ENCODE data around the gene HOXB2.
A peak's percentile ranks its signal among the peaks of the same experiment; 100 is the strongest.

The HOXB2 gene

DNA sequence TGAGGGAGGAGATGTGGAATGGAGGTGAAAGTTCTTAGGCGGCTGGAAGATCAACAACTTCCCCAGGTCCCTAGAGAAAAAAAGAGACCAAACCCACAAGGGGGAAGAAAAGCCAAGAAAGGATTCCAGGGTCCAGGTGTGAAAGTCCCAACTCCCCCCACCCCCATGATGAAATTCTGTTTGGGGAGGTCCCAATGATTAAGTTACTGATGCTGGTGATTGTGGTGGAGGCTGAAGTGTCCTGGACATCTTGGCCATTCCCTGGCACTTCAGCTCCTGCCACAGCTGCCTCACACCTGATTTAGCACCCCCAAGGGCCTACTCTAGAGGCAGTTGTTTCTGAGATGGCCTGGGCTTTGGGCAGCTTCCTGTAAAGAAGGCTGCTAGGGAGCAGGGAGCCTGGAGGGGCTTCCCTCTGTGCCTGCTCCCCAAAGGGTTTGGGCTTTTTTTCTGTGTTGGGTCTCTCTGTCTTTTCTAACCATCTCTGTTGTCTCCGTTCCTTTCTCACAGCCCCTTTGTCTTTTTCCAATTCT is 20.2 kb upstream of the HOXB2 start:
- H3K79me2 ChIP-seq (ENCODE audit: control insufficient read depth, insufficient read depth, low read length), result no peaks in the 10 kb centered on the region
- no peak overlapping the region for H3K4me2 ChIP-seq (ENCODE audit: low read length)
- no peak for DNase-seq
- H4K5ac ChIP-seq (ENCODE audit: low read length), result no peak overlapping the region
- H3K56ac ChIP-seq (ENCODE audit: low read length), result no peak overlapping the region
- H3K23ac ChIP-seq (ENCODE audit: low read length), result no peak overlapping the region
- H3K9ac ChIP-seq (ENCODE audit: low read length), result no peak overlapping the region
- no peak overlapping the region for H2AK5ac ChIP-seq (ENCODE audit: low read length)
- H4K8ac ChIP-seq (ENCODE audit: low read depth, low read length), result no peak overlapping the region
- H3K4me3 ChIP-seq (ENCODE audit: low read length), result no peak overlapping the region
- no peaks in the 10 kb centered on the region for H3K36me3 ChIP-seq (ENCODE audit: control insufficient read depth, insufficient read depth, low read length)
- H3K4me1 ChIP-seq (ENCODE audit: control insufficient read depth, low read depth, low read length), result peaks cover 7% of the 10 kb centered on the region
- no peak overlapping the region for H2BK5ac ChIP-seq (ENCODE audit: low read length)
- no peaks in the 10 kb centered on the region for H3K79me1 ChIP-seq (ENCODE audit: low read length)
- no peak overlapping the region for H3K27ac ChIP-seq (ENCODE audit: low read depth, low read length)
- no peak overlapping the region for H2BK120ac ChIP-seq (ENCODE audit: low read depth, low read length)
- no CpG with 5 or more reads among the region's 2 CpGs for WGBS (ENCODE audit: extremely low coverage, insufficient coverage, low lambda C conversion rate)
- no peak overlapping the region for H2BK15ac ChIP-seq (replicated peaks; ENCODE audit: low read depth)
- peaks cover 85% of the 10 kb centered on the region for H3K27me3 ChIP-seq (ENCODE audit: insufficient read depth, low read length, poor library complexity)
- no peak overlapping the region for H3K4ac ChIP-seq (ENCODE audit: low read depth, low read length)
- no peak overlapping the region for H3K18ac ChIP-seq (ENCODE audit: low read length)

- Histone ChIP-seq H2BK5ac (ENCODE audit: low read length) (no peak overlapping the region), H3K23ac (ENCODE audit: low read length) (no peak overlapping the region), H3K79me2 (ENCODE audit: control insufficient read depth, insufficient read depth, low read length) (no peaks in the 10 kb centered on the region), H3K79me1 (ENCODE audit: low read length) (no peaks in the 10 kb centered on the region), H3K27me3 (ENCODE audit: insufficient read depth, low read length, poor library complexity) (peaks cover 89% of the 10 kb centered on the region), H3K4me1 (ENCODE audit: control insufficient read depth, low read depth, low read length) (peaks cover 5% of the 10 kb centered on the region), H3K27ac (ENCODE audit: low read depth, low read length) (no peak overlapping the region), H3K56ac (ENCODE audit: low read length) (peak overlapping the region; percentile 37), H3K4ac (ENCODE audit: low read depth, low read length) (no peak overlapping the region), H3K9ac (ENCODE audit: low read length) (peak overlapping the region; percentile 54), H3K18ac (ENCODE audit: low read length) (no peak overlapping the region), H3K36me3 (ENCODE audit: control insufficient read depth, insufficient read depth, low read length) (no peaks in the 10 kb centered on the region), H3K4me2 (ENCODE audit: low read length) (peak overlapping the region; percentile 45), H4K5ac (ENCODE audit: low read length) (no peak overlapping the region), H2BK15ac (replicated peaks; ENCODE audit: low read depth) (no peak overlapping the region), H2AK5ac (ENCODE audit: low read length) (no peak overlapping the region), H4K8ac (ENCODE audit: low read depth, low read length) (no peak overlapping the region), H3K4me3 (ENCODE audit: low read length) (no peak overlapping the region), H2BK120ac (ENCODE audit: low read depth, low read length) (no peak overlapping the region)
- DNase-seq, result no peak
- whole genome bisulfite sequencing (ENCODE audit: extremely low coverage, insufficient coverage, low lambda C conversion rate), result no CpG with 5 or more reads among the region's 73 CpGs
These were observed 19.5 kb upstream of the HOXB2 start for GRCh38 chr17:48564188-48565021.

- Histone ChIP-seq H3K79me1 (ENCODE audit: low read length) (no peaks in the 10 kb centered on the region), H2AK5ac (ENCODE audit: low read length) (no peak overlapping the region), H3K9ac (ENCODE audit: low read length) (no peak overlapping the region), H2BK120ac (ENCODE audit: low read depth, low read length) (no peak overlapping the region), H3K27ac (ENCODE audit: low read depth, low read length) (no peak overlapping the region), H2BK5ac (ENCODE audit: low read length) (no peak overlapping the region), H4K8ac (ENCODE audit: low read depth, low read length) (no peak overlapping the region), H4K5ac (ENCODE audit: low read length) (no peak overlapping the region), H3K4me2 (ENCODE audit: low read length) (no peak overlapping the region), H3K36me3 (ENCODE audit: control insufficient read depth, insufficient read depth, low read length) (no peaks in the 10 kb centered on the region), H3K56ac (ENCODE audit: low read length) (no peak overlapping the region), H3K79me2 (ENCODE audit: control insufficient read depth, insufficient read depth, low read length) (no peaks in the 10 kb centered on the region), H3K27me3 (ENCODE audit: insufficient read depth, low read length, poor library complexity) (peaks cover 91% of the 10 kb centered on the region), H2BK15ac (replicated peaks; ENCODE audit: low read depth) (no peak overlapping the region), H3K4me3 (ENCODE audit: low read length) (no peak overlapping the region), H3K23ac (ENCODE audit: low read length) (no peak overlapping the region), H3K18ac (ENCODE audit: low read length) (no peak overlapping the region), H3K4ac (ENCODE audit: low read depth, low read length) (no peak overlapping the region), H3K4me1 (ENCODE audit: control insufficient read depth, low read depth, low read length) (peaks cover 5% of the 10 kb centered on the region)
- DNase-seq, result no peak
- no CpG with 5 or more reads among the region's 10 CpGs for WGBS (ENCODE audit: extremely low coverage, insufficient coverage, low lambda C conversion rate)
These were observed 18.9 kb upstream of the HOXB2 start for GRCh38 chr17:48563867-48564187.

GRCh38 chr17:48563385-48563838 is 18.5 kb upstream of the HOXB2 start:
- Histone ChIP-seq H2BK120ac (ENCODE audit: low read depth, low read length) (no peak overlapping the region), H4K8ac (ENCODE audit: low read depth, low read length) (no peak overlapping the region), H3K27ac (ENCODE audit: low read depth, low read length) (no peak overlapping the region), H3K56ac (ENCODE audit: low read length) (no peak overlapping the region), H4K5ac (ENCODE audit: low read length) (no peak overlapping the region), H2BK15ac (replicated peaks; ENCODE audit: low read depth) (no peak overlapping the region), H3K27me3 (ENCODE audit: insufficient read depth, low read length, poor library complexity) (peaks cover 92% of the 10 kb centered on the region), H3K4ac (ENCODE audit: low read depth, low read length) (no peak overlapping the region), H2AK5ac (ENCODE audit: low read length) (no peak overlapping the region), H3K79me2 (ENCODE audit: control insufficient read depth, insufficient read depth, low read length) (no peaks in the 10 kb centered on the region), H3K9ac (ENCODE audit: low read length) (no peak overlapping the region), H3K4me2 (ENCODE audit: low read length) (no peak overlapping the region), H3K4me3 (ENCODE audit: low read length) (no peak overlapping the region), H3K4me1 (ENCODE audit: control insufficient read depth, low read depth, low read length) (peaks cover 5% of the 10 kb centered on the region), H3K23ac (ENCODE audit: low read length) (no peak overlapping the region), H2BK5ac (ENCODE audit: low read length) (no peak overlapping the region), H3K79me1 (ENCODE audit: low read length) (no peaks in the 10 kb centered on the region), H3K18ac (ENCODE audit: low read length) (no peak overlapping the region), H3K36me3 (ENCODE audit: control insufficient read depth, insufficient read depth, low read length) (no peaks in the 10 kb centered on the region)
- WGBS (ENCODE audit: extremely low coverage, insufficient coverage, low lambda C conversion rate), result no CpG with 5 or more reads among the region's 6 CpGs
- no peak for DNase-seq

DNA sequence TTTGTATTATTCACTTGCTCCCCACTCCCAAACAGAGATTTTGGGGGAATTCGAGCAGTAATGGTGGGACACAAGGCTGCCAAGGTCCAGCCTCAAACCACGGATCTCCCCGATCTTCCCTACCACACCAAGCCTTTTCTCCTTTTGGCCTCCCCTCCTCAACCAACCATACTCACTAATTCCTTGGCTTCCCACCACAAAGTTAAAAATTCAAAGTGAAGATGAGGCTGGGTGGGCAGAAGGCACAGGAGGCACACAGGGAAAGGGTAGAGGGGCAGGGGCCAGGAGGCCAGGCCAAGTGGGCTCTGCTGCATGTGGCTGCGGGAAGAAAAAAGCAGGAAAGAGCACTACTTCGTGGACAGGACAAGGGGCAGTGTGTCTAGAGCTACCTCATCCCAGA is 18.0 kb upstream of the HOXB2 start:
- Histone ChIP-seq H3K79me1 (ENCODE audit: low read length) (no peaks in the 10 kb centered on the region), H3K56ac (ENCODE audit: low read length) (no peak overlapping the region), H2AK5ac (ENCODE audit: low read length) (no peak overlapping the region), H4K8ac (ENCODE audit: low read depth, low read length) (no peak overlapping the region), H3K4ac (ENCODE audit: low read depth, low read length) (no peak overlapping the region), H3K18ac (ENCODE audit: low read length) (no peak overlapping the region), H3K4me3 (ENCODE audit: low read length) (no peak overlapping the region), H4K5ac (ENCODE audit: low read length) (no peak overlapping the region), H3K27me3 (ENCODE audit: insufficient read depth, low read length, poor library complexity) (peaks cover 94% of the 10 kb centered on the region), H3K36me3 (ENCODE audit: control insufficient read depth, insufficient read depth, low read length) (no peaks in the 10 kb centered on the region), H3K4me1 (ENCODE audit: control insufficient read depth, low read depth, low read length) (peaks cover 5% of the 10 kb centered on the region), H3K79me2 (ENCODE audit: control insufficient read depth, insufficient read depth, low read length) (no peaks in the 10 kb centered on the region), H3K23ac (ENCODE audit: low read length) (no peak overlapping the region), H3K4me2 (ENCODE audit: low read length) (no peak overlapping the region), H3K9ac (ENCODE audit: low read length) (no peak overlapping the region), H3K27ac (ENCODE audit: low read depth, low read length) (no peak overlapping the region), H2BK120ac (ENCODE audit: low read depth, low read length) (no peak overlapping the region), H2BK15ac (replicated peaks; ENCODE audit: low read depth) (no peak overlapping the region), H2BK5ac (ENCODE audit: low read length) (no peak overlapping the region)
- no peak for DNase-seq
- WGBS (ENCODE audit: extremely low coverage, insufficient coverage, low lambda C conversion rate), result no CpG with 5 or more reads among the region's 5 CpGs
